GM19395 (cell line): Measurements from ENCODE around the gene SLX4IP.

Experiments used
- ATAC-seq: cut with Tn5 transposase; IDR thresholded peaks from one replicate; pipeline ENCODE4 v1.9.1; 2021; ENCODE audit warnings: mild to moderate bottlenecking, moderate library complexity; ENCODE audit not compliant: unreplicated experiment

The SLX4IP gene

GRCh38 chr20:10658876-10659632, 223.9 kb downstream of the SLX4IP start:
- ATAC-seq: no peak

GRCh38 chr20:10659651-10660601, 224.8 kb downstream of the SLX4IP start:
- no peak for ATAC-seq

GRCh38 chr20:10660661-10661060, 225.6 kb downstream of the SLX4IP start:
- ATAC-seq: no peak

GRCh38 chr20:10661261-10661660, 226.2 kb downstream of the SLX4IP start:
- no peak for ATAC-seq

GRCh38 chr20:10662151-10662550, 227.0 kb downstream of the SLX4IP start:
- no peak for ATAC-seq

- ATAC-seq: no peak
These were observed 227.8 kb downstream of the SLX4IP start for GRCh38 chr20:10662661-10663458.

- no peak for ATAC-seq
These were observed 228.7 kb downstream of the SLX4IP start for GRCh38 chr20:10663756-10664155.

GRCh38 chr20:10665027-10665561, 230.0 kb downstream of the SLX4IP start:
- no peak for ATAC-seq

- no peak for ATAC-seq
These were observed 230.7 kb downstream of the SLX4IP start for GRCh38 chr20:10665791-10666190.

- ATAC-seq: no peak
These were observed 231.3 kb downstream of the SLX4IP start for GRCh38 chr20:10666221-10667076.

GRCh38 chr20:10667077-10667401, 231.9 kb downstream of the SLX4IP start:
- ATAC-seq: no peak

- ATAC-seq: no peak
These were observed 232.6 kb downstream of the SLX4IP start for GRCh38 chr20:10667560-10668167.

- no peak for ATAC-seq
These were observed 233.7 kb downstream of the SLX4IP start for GRCh38 chr20:10668677-10669368.

GRCh38 chr20:10669843-10670446, 234.8 kb downstream of the SLX4IP start:
- no peak for ATAC-seq

GRCh38 chr20:10670501-10671220, 235.6 kb downstream of the SLX4IP start:
- ATAC-seq: peak; percentile 39

- ATAC-seq: peak; percentile 32
These were observed 236.3 kb downstream of the SLX4IP start for GRCh38 chr20:10671221-10671918.

GRCh38 chr20:10671919-10672623, 237.0 kb downstream of the SLX4IP start:
- no peak for ATAC-seq
